B cell (primary cell): ENCODE measurements around the gene C3orf22. TPM values are rescaled to one million over a fixed set of nuclear protein-coding genes. Genes with fewer than 3 reads are reported as not detected.

Experiments used
- ATAC-seq: fragments of 200-7000 bp; cut with Tn5 transposase; one replicate; pipeline ENCODE4 v1.10.0; 2021; ENCODE audit warnings: low read depth, mild to moderate bottlenecking, moderate number of reproducible peaks, moderate library complexity
- CTCF ChIA-PET: fragments of 350-600 bp; sonication (Branson Sonifier 250); formaldehyde crosslinking; loops from one replicate; lab custom pipeline; 2021; ENCODE audit warnings: antibody characterized with exemption, inconsistent platforms; lab: Charles Lee
- POLR2A ChIA-PET: fragments of 350-600 bp; sonication (Branson Sonifier 250); formaldehyde crosslinking; loops from one replicate; lab custom pipeline; 2021; ENCODE audit warnings: antibody characterized with exemption; lab: Charles Lee
- DNase-seq: peaks from one replicate; pipeline ENCODE4 v3.0.0; 2013
- H2AFZ ChIP-seq: 2 replicates; pipeline ENCODE4 v1.6.1; 2012; ENCODE audit warnings: mild to moderate bottlenecking, low read depth, low read length; ENCODE audit not compliant: insufficient read depth, poor library complexity, severe bottlenecking
- H3K27ac ChIP-seq, 2 donors: 1 replicate in 1 of 2; 2 replicates in 1 of 2; pipeline ENCODE4 v1.5.1; 2012 to 2013; ENCODE audit warnings: low read length in 2 of 2, mild to moderate bottlenecking in 2 of 2, moderate library complexity in 1 of 2
- H3K27me3 ChIP-seq, 4 experiments: fragments of 200-600 bp in 1 of 4; sonication (generic) in 1 of 4; replicated peaks in 1 of 4; 1 replicate in 2 of 4; 2 replicates in 2 of 4; pipeline versions ENCODE4 v1.6.1 to v1.7.0; 2013 to 2016; ENCODE audit warnings: low read length in 3 of 4, mild to moderate bottlenecking in 2 of 4, mixed read lengths in 1 of 4, moderate library complexity in 1 of 4; ENCODE audit not compliant: insufficient read depth in 4 of 4, control insufficient read depth in 3 of 4; ENCODE audit errors: control extremely low read depth in 1 of 4
- H3K36me3 ChIP-seq, 2 experiments: replicated peaks in 1 of 2; 1 replicate in 1 of 2; 2 replicates in 1 of 2; pipeline versions ENCODE4 v1.6.1 to v1.7.1; 2013; ENCODE audit warnings: low read length in 1 of 2; ENCODE audit not compliant: insufficient read depth in 2 of 2, control insufficient read depth in 1 of 2; ENCODE audit errors: control extremely low read depth in 1 of 2, extremely low read depth in 1 of 2
- H3K4me1 ChIP-seq, 2 donors: fragments of 200-600 bp in 1 of 2; sonication (generic) in 1 of 2; 1 replicate in 1 of 2; 2 replicates in 1 of 2; pipeline versions ENCODE4 v1.5.1 to v1.6.1; 2013 to 2017; ENCODE audit warnings: low read length in 2 of 2; ENCODE audit not compliant: control insufficient read depth in 2 of 2, insufficient read depth in 2 of 2
- H3K4me2 ChIP-seq: replicated peaks from 2 replicates; pipeline ENCODE3; 2012; ENCODE audit warnings: mild to moderate bottlenecking, low read depth, low read length; ENCODE audit not compliant: poor library complexity, severe bottlenecking
- H3K4me3 ChIP-seq, 5 experiments: fragments of 200-600 bp in 1 of 5; sonication (generic) in 1 of 5; 1 replicate in 3 of 5; 2 replicates in 2 of 5; pipeline versions ENCODE4 v1.5.1 to v1.7.0; 2011 to 2016; ENCODE audit warnings: low read length in 4 of 5, mild to moderate bottlenecking in 4 of 5, low read depth in 2 of 5, control low read depth in 1 of 5, moderate library complexity in 1 of 5; ENCODE audit not compliant: insufficient read depth in 1 of 5; ENCODE audit errors: control extremely low read depth in 1 of 5, extremely low read depth in 1 of 5
- H3K79me2 ChIP-seq: fragments of 200-600 bp; sonication (generic); one replicate; pipeline ENCODE4 v1.6.0; 2016; ENCODE audit warnings: low read length; ENCODE audit not compliant: control insufficient read depth, insufficient read depth
- H3K9ac ChIP-seq: fragments of 200-600 bp; sonication (generic); 2 replicates; pipeline ENCODE4 v1.6.1; 2017; ENCODE audit warnings: mild to moderate bottlenecking, low read length, moderate library complexity
- H3K9me3 ChIP-seq, 3 donors: one replicate each; pipeline versions ENCODE4 v1.6.1 to v1.7.1; 2013; ENCODE audit warnings: low read length in 2 of 3; ENCODE audit not compliant: control insufficient read depth in 2 of 3, insufficient read depth in 1 of 3; ENCODE audit errors: control extremely low read depth in 1 of 3
- H4K20me1 ChIP-seq: 2 replicates; pipeline ENCODE4 v1.6.0; 2012; ENCODE audit warnings: mild to moderate bottlenecking, low read length; ENCODE audit not compliant: insufficient read depth, control insufficient read depth, poor library complexity, severe bottlenecking
- H3K27ac Mint-ChIP-seq: one replicate; pipeline ENCODE4 v1.8.0; 2021; ENCODE audit warnings: mixed read lengths
- H3K27me3 Mint-ChIP-seq: one replicate; pipeline ENCODE4 v1.8.0; 2021; ENCODE audit warnings: mixed read lengths
- H3K4me1 Mint-ChIP-seq: one replicate; pipeline ENCODE4 v1.8.0; 2021; ENCODE audit warnings: mixed read lengths
- H3K4me3 Mint-ChIP-seq: one replicate; pipeline ENCODE4 v1.8.0; 2021; ENCODE audit warnings: mixed read lengths
- H3K9me3 Mint-ChIP-seq: one replicate; pipeline ENCODE4 v1.8.0; 2022; ENCODE audit warnings: mixed read lengths; ENCODE audit not compliant: insufficient read depth
- CTCF ChIP-seq: fragments of 200-600 bp; IDR thresholded peaks from one replicate; pipeline ENCODE4 v1.8.0; 2022; ENCODE audit warnings: antibody characterized with exemption, mild to moderate bottlenecking
- EZH2 ChIP-seq: IDR thresholded peaks from 2 replicates; pipeline ENCODE4 v1.6.1; 2012; ENCODE audit warnings: borderline replicate concordance, low read depth, mild to moderate bottlenecking, moderate library complexity, low read length; ENCODE audit not compliant: insufficient read depth, poor library complexity, severe bottlenecking
- WGBS: methylation state at CpG from one replicate; pipeline ENCODE4 v1.1.5; 2013; ENCODE audit warnings: missing lambda C conversion rate; ENCODE audit not compliant: insufficient coverage; 5-methylcytosine and 5-hydroxymethylcytosine counted together
- intact Hi-C: fragments of 100-400 bp; cut with micrococcal nuclease; formaldehyde crosslinking; loops from one replicate; pipeline ENCODE4 v1.10.0; 2022
- polyA plus RNA-seq: library from polyadenylated mRNA; depleted of rRNA; stranded (reverse); fragments of >200 nt; gene quantifications from 2 replicates; pipeline ENCODE4 v1.2.3, GENCODE V29; 2012
- total RNA-seq, 2 donors: library from RNA; stranded (reverse); fragments of 120-200 nt in 1 of 2; gene quantifications; 1 replicate in 1 of 2; 2 replicates in 1 of 2; pipeline versions ENCODE4 v1.2.3 to v1.2.4, GENCODE V29; 2013 to 2022

Gene C3orf22
- total and polyA plus RNA-seq, 2 donors (not counting 1 experiment from before 2014, with no cell fraction given), result not detected

- ChIA-PET POLR2A (no interaction called here), CTCF (no interaction called here)
- no peak overlapping the region for H3K4me2 ChIP-seq
- H3K27me3 ChIP-seq, result peaks cover 0 to 32% (median 8%) of the 10 kb centered on the region in 4 experiments
- no peaks in the 10 kb centered on the region for H3K79me2 ChIP-seq
- peaks cover 0 to 14% of the 10 kb centered on the region in 2 donors for H3K4me1 ChIP-seq
- WGBS, result 79% methylated on average over 7 of the region's 7 CpGs
- Mint-ChIP-seq H3K4me1 (no peaks in the 10 kb centered on the region), H3K27ac (no peak overlapping the region), H3K9me3 (no peaks in the 10 kb centered on the region), H3K27me3 (peaks cover 35% of the 10 kb centered on the region), H3K4me3 (no peak overlapping the region)
- H3K4me3 ChIP-seq, result no peak overlapping the region
- TF ChIP-seq EZH2 (no peak), CTCF (no peak)
- no peak overlapping the region for H3K9ac ChIP-seq
- intact Hi-C loops, result no loop called here
- H2AFZ ChIP-seq, result no peak overlapping the region
- ATAC-seq (no peak), DNase-seq (no peak)
- H4K20me1 ChIP-seq, result no peaks in the 10 kb centered on the region
- H3K36me3 ChIP-seq, result no peaks in the 10 kb centered on the region
- no peak overlapping the region for H3K27ac ChIP-seq
- H3K9me3 ChIP-seq, result peaks cover 0 to 4% (median 0%) of the 10 kb centered on the region in 3 donors
These were observed 32.1 kb downstream of the C3orf22 start for GRCh38 chr3:126526668-126527005.

- H3K4me3 ChIP-seq, result no peak overlapping the region
- peaks cover 0 to 14% of the 10 kb centered on the region in 2 donors for H3K4me1 ChIP-seq
- no peak overlapping the region for H3K27ac Mint-ChIP-seq
- no peaks in the 10 kb centered on the region for H3K4me1 Mint-ChIP-seq
- peaks cover 0 to 4% (median 0%) of the 10 kb centered on the region in 3 donors for H3K9me3 ChIP-seq
- ChIA-PET CTCF (no interaction called here), POLR2A (no interaction called here)
- no peak overlapping the region for H3K9ac ChIP-seq
- no peaks in the 10 kb centered on the region for H3K79me2 ChIP-seq
- H4K20me1 ChIP-seq, result no peaks in the 10 kb centered on the region
- no peak overlapping the region for H3K4me2 ChIP-seq
- H3K4me3 Mint-ChIP-seq, result no peak overlapping the region
- no peak for DNase-seq
- peaks cover 0 to 32% (median 8%) of the 10 kb centered on the region in 4 experiments for H3K27me3 ChIP-seq
- peaks cover 35% of the 10 kb centered on the region for H3K27me3 Mint-ChIP-seq
- TF ChIP-seq EZH2 (no peak), CTCF (no peak)
- no peak overlapping the region for H2AFZ ChIP-seq
- H3K9me3 Mint-ChIP-seq, result no peaks in the 10 kb centered on the region
- H3K27ac ChIP-seq, result no peak overlapping the region
- 91% methylated on average over 6 of the region's 8 CpGs for WGBS
- ATAC-seq, result no peak
- intact Hi-C loops, result no loop called here
- no peaks in the 10 kb centered on the region for H3K36me3 ChIP-seq
These were observed 32.7 kb downstream of the C3orf22 start for GRCh38 chr3:126525853-126526667.
